H1 (cell line): ENCODE measurements around the gene ALDH1L2. TPM values are rescaled to one million over a fixed set of nuclear protein-coding genes. Genes with fewer than 3 reads are reported as not detected.

Source experiments
- ATF3 ChIP-seq: IDR thresholded peaks from 2 replicates; pipeline ENCODE4 v1.6.1; 2011; ENCODE audit warnings: low read depth, mild to moderate bottlenecking, low read length; ENCODE audit not compliant: insufficient read depth
- BRCA1 ChIP-seq: IDR thresholded peaks from 2 replicates; pipeline ENCODE4 v1.6.1; 2012; ENCODE audit warnings: low read depth, low read length, improper control_type of control experiment
- CBX5 ChIP-seq: fragments of 300-800, 300-1000 bp; sonication (generic); IDR thresholded peaks from 2 replicates; pipeline ENCODE4 v1.7.1; 2016; ENCODE audit warnings: antibody characterized with exemption, low read length, low read depth
- CHD2 ChIP-seq: IDR thresholded peaks from 2 replicates; pipeline ENCODE4 v1.6.1; 2012; ENCODE audit warnings: low read length, improper control_type of control experiment
- CREB1 ChIP-seq: IDR thresholded peaks from 2 replicates; pipeline ENCODE4 v1.6.1; 2012; ENCODE audit warnings: inconsistent platforms
- CTCF ChIP-seq, 3 experiments: IDR thresholded peaks; 1 replicate in 2 of 3; 2 replicates in 1 of 3; pipeline versions ENCODE4 v1.5.1 to v1.6.1; 2011; ENCODE audit warnings: low read length in 3 of 3, mild to moderate bottlenecking in 3 of 3, inconsistent platforms in 2 of 3, low read depth in 1 of 3, moderate library complexity in 1 of 3; ENCODE audit not compliant: insufficient read depth in 1 of 3; ENCODE audit errors: control extremely low read depth in 1 of 3
- GTF2F1 ChIP-seq: IDR thresholded peaks from 2 replicates; pipeline ENCODE4 v1.6.1; 2012; ENCODE audit warnings: low read depth, low read length, improper control_type of control experiment, borderline replicate concordance
- HDAC2 ChIP-seq, 2 experiments: fragments of 300-600 bp in 1 of 2; sonication (generic) in 1 of 2; IDR thresholded peaks; 2 replicates each; pipeline ENCODE4 v1.6.1; 2011 to 2012; ENCODE audit warnings: low read depth in 2 of 2, low read length in 2 of 2, mild to moderate bottlenecking in 2 of 2, moderate library complexity in 2 of 2, borderline replicate concordance in 1 of 2, inconsistent platforms in 1 of 2
- MAFK ChIP-seq: IDR thresholded peaks from 2 replicates; pipeline ENCODE4 v1.6.1; 2012; ENCODE audit warnings: low read depth, mild to moderate bottlenecking, improper control_type of control experiment, low read length
- NANOG ChIP-seq: IDR thresholded peaks from 2 replicates; pipeline ENCODE4 v1.6.1; 2011; ENCODE audit warnings: low read length, low read depth, mild to moderate bottlenecking, inconsistent platforms; ENCODE audit not compliant: insufficient read depth, poor library complexity, severe bottlenecking
- POLR2A ChIP-seq, 2 experiments: IDR thresholded peaks; 1 replicate in 1 of 2; 2 replicates in 1 of 2; pipeline ENCODE4 v1.6.1; 2011; ENCODE audit warnings: low read depth in 2 of 2, low read length in 2 of 2, mild to moderate bottlenecking in 2 of 2; ENCODE audit errors: control extremely low read depth in 1 of 2
- POLR2AphosphoS5 ChIP-seq: IDR thresholded peaks from 2 replicates; pipeline ENCODE4 v1.6.1; 2011; ENCODE audit warnings: low read depth, low read length
- RNF2 ChIP-seq: fragments of 200-900, 300-1000 bp; sonication (generic); IDR thresholded peaks from 2 replicates; pipeline ENCODE4 v1.7.1; 2016; ENCODE audit warnings: borderline replicate concordance, low read depth, mild to moderate bottlenecking, antibody characterized with exemption, low read length; ENCODE audit not compliant: poor library complexity, severe bottlenecking; ENCODE audit errors: missing control alignments
- RXRA ChIP-seq: IDR thresholded peaks from 2 replicates; pipeline ENCODE4 v1.6.1; 2011; ENCODE audit warnings: low read depth, mild to moderate bottlenecking, low read length, moderate library complexity; ENCODE audit not compliant: insufficient read depth
- SIN3A ChIP-seq, 2 experiments: IDR thresholded peaks in 1 of 2; conservative IDR thresholded peaks in 1 of 2; 2 replicates each; pipeline ENCODE4 v1.6.1; 2011 to 2012; ENCODE audit warnings: low read length in 2 of 2, improper control_type of control experiment in 1 of 2, low read depth in 1 of 2, mild to moderate bottlenecking in 1 of 2
- TAF1 ChIP-seq: IDR thresholded peaks from 2 replicates; pipeline ENCODE4 v1.6.1; 2011; ENCODE audit warnings: mild to moderate bottlenecking, low read depth, low read length
- TAF7 ChIP-seq: optimal IDR thresholded peaks from 2 replicates; pipeline ENCODE3; 2011; ENCODE audit warnings: low read depth, mild to moderate bottlenecking, inconsistent platforms, low read length, moderate library complexity, borderline replicate concordance
- TBP ChIP-seq: IDR thresholded peaks from 2 replicates; pipeline ENCODE4 v1.6.1; 2011; ENCODE audit warnings: low read depth, low read length, improper control_type of control experiment
- TEAD4 ChIP-seq: IDR thresholded peaks from 2 replicates; pipeline ENCODE4 v1.6.1; 2012; ENCODE audit warnings: low read depth, low read length, inconsistent platforms, mixed read lengths
- YY1 ChIP-seq: IDR thresholded peaks from 2 replicates; pipeline ENCODE4 v1.6.1; 2011; ENCODE audit warnings: low read depth, mild to moderate bottlenecking, low read length
- polyA plus RNA-seq, 7 experiments: library from polyadenylated mRNA; depleted of rRNA in 3 of 7; stranded (reverse) in 5 of 7; unstranded in 2 of 7; fragments of >200 nt in 5 of 7; fragments of 200-250 nt in 2 of 7; gene quantifications; 1 replicate in 5 of 7; 2 replicates in 1 of 7; 4 replicates in 1 of 7; pipeline versions ENCODE4 v1.2.1 to v1.2.3, GENCODE V29; 2011 to 2013; ENCODE audit warnings: missing spikeins in 2 of 7, mixed read lengths in 2 of 7
- total RNA-seq: library from RNA; stranded (reverse); fragmentation: NEBNext Ultra II Directional; extraction: Animal tissue kit (Norgen Biotek cat#: 25700); gene quantifications from 2 replicates; pipeline ENCODE4 v1.2.1, GENCODE V29; 2021

Gene ALDH1L2
- total and polyA plus RNA-seq, 2 of the 8 experiments (the other 6 are each of a cell fraction or from before 2014, with no cell fraction given) = 3.7 to 7.2 TPM

GRCh38 chr12:105107494-105108371 lies 23.5 kb upstream of the ALDH1L2 start, which contains the start of gene WASHC4 (continued):
- TF ChIP-seq TAF1 (peak; percentile 96), CTCF (IDR thresholded peaks at IDR 0.05; ENCODE audit: control extremely low read depth in 1 of 3, insufficient read depth in 1 of 3, low read depth in 1 of 3, low read length in 3 of 3) (no peak), ATF3 (peak; percentile 74), TBP (peak; percentile 85), NANOG (no peak), HDAC2 (IDR thresholded peaks at IDR 0.05; ENCODE audit: borderline replicate concordance in 1 of 2, low read depth in 2 of 2, low read length in 2 of 2) (peak in 1 of 2 experiments; percentile 81; a peak in 1 of 4 replicates), CHD2 (peak; percentile 91), POLR2A (IDR thresholded peaks at IDR 0.05; ENCODE audit: control extremely low read depth in 1 of 2, low read depth in 2 of 2, low read length in 2 of 2) (peak; percentile 93), BRCA1 (peak; percentile 72; the same call in 1 of the 2 replicates), CBX5 (no peak), MAFK (no peak), GTF2F1 (no peak), TAF7 (peak; percentile 90), YY1 (peak; percentile 97), RNF2 (no peak), SIN3A (conservative IDR thresholded peaks at IDR 0.05 in 1 of 2, IDR thresholded peaks at IDR 0.05 in 1 of 2; ENCODE audit: low read depth in 1 of 2, low read length in 2 of 2) (peak; percentile 30 to 79; a peak in 1 of 4 replicates), CREB1 (peak; percentile 77), TEAD4 (no peak), POLR2AphosphoS5 (peak; percentile 91), RXRA (no peak)
